ENCODE data around the gene CSF1R.

GRCh38 chr5:150108711-150109514 lies 22.6 kb upstream of the CSF1R start:
- TF ChIP-seq CTCF (conservative IDR thresholded peaks at IDR 0.05; ENCODE audit: low read depth, low read length) = no peak
- TF ChIP-seq EZH2 (IDR thresholded peaks at IDR 0.05; ENCODE audit: borderline replicate concordance, low read depth, low read length, poor library complexity, severe bottlenecking) = no peak
